ENCODE measurements around the gene TMEM266. TPM values are rescaled to one million over a fixed set of nuclear protein-coding genes. Genes with fewer than 3 reads are reported as not detected.
A peak's percentile ranks its signal among the peaks of the same experiment; 100 is the strongest.

TMEM266 gene
- polyA plus RNA-seq, 3 donors = not detected

DNA sequence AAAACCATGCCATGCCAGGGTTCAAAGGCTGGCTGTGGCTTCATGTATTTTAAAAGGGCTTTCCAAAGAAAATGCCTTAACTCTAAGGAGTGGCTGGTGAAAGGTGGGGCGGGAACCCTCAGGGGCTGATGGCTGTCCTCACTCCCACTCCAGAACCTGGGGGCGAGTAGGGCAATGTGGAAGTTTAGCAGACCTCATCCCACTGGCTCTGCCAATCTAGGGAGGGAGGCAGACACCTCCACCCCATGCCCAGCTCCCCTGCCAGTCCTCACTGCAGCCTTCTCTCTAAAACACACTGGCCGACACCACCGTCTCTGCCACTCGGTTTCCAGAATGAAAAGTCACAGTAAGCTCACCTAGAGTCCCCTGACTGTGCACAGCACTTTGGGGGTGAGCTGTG, 99.5 kb downstream of the TMEM266 start:
- H3K27me3 ChIP-seq (ENCODE audit: control insufficient read depth in 2 of 2, insufficient read depth in 2 of 2, low read length in 2 of 2) = no peaks in the 10 kb centered on the region
- 100% methylated on average over 2 of the region's 5 CpGs for WGBS (ENCODE audit: insufficient coverage)
- H3K36me3 Mint-ChIP-seq = no peaks in the 10 kb centered on the region

DNA sequence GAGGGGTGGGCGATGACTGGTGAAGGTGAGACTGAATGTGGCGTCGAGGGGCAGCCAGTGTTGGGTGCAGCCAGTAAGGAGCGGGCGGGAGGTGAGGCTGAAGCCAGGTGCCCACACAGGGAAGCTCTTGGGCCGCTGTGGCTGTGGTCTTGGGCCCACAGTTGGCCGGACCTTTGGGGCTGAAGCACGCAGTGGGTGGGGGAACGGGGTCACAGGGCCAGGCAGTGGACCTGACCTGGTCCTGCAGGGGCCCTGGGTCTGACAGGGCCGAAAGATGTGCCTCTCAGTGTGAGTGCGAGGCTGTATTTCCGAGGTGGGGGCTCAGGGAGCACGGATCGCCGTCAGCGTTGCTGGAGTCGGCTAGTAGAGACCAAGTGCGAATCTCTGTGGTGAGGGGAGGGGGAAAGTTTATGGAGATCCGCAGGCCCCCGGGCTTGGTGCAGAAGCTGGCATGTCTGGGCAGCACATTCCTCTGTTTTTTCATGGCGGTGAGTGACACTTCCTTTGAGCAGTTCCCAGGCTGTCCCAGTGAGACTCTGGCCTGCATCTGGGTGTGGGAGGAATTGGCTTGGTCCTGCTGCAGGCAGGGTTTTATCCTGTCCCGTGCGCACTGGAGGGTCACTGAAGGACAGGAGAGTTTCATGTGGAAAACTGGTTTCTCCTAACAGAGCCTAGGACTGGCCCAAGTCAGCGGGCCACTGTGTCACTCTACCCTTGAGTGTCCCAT, 100.8 kb downstream of the TMEM266 start:
- Histone ChIP-seq H3K79me2 (ENCODE audit: insufficient read depth, low read length) (no peaks in the 10 kb centered on the region), H2AFZ (ENCODE audit: insufficient read depth, low read depth, low read length, poor library complexity, severe bottlenecking) (no peak overlapping the region), H3K36me3 (replicated peaks in 1 of 2; ENCODE audit: control insufficient read depth in 1 of 2, insufficient read depth in 2 of 2, low read length in 2 of 2) (no peaks in the 10 kb centered on the region), H3K27ac (ENCODE audit: low read depth in 1 of 2, low read length in 2 of 2) (no peak overlapping the region), H3K4me3 (replicated peaks in 1 of 3; ENCODE audit: low read depth in 2 of 3, low read length in 3 of 3) (no peak overlapping the region), H3K27me3 (ENCODE audit: control insufficient read depth in 2 of 2, insufficient read depth in 2 of 2, low read length in 2 of 2) (no peaks in the 10 kb centered on the region), H3K4me1 (ENCODE audit: control insufficient read depth in 1 of 2, insufficient read depth in 2 of 2, low read length in 2 of 2) (peaks cover 15 to 18% of the 10 kb centered on the region in 2 donors), H3K4me2 (replicated peaks; ENCODE audit: extremely low read depth, low read length, poor library complexity, severe bottlenecking) (no peak overlapping the region), H3K9me3 (replicated peaks in 1 of 2; ENCODE audit: control insufficient read depth in 1 of 2, insufficient read depth in 1 of 2, low read length in 2 of 2) (no peaks in the 10 kb centered on the region), H3K9ac (ENCODE audit: insufficient read depth, low read length, poor library complexity, severe bottlenecking) (no peak overlapping the region), H4K20me1 (ENCODE audit: insufficient read depth, low read length) (no peaks in the 10 kb centered on the region)
- DNase-seq = no peak
- 89% methylated on average over 17 of the region's 24 CpGs for WGBS (ENCODE audit: insufficient coverage)
- Mint-ChIP-seq H3K4me3 (no peak overlapping the region), H3K36me3 (no peaks in the 10 kb centered on the region), H3K9me3 (no peaks in the 10 kb centered on the region), H3K27ac (peak overlapping the region in 2 of 7 donors; percentile 16 to 71), H3K4me1 (peaks cover 16% of the 10 kb centered on the region), H3K27me3 (ENCODE audit: low read depth in 3 of 3) (peaks cover 0 to 5% (median 4%) of the 10 kb centered on the region in 3 donors)
- intact Hi-C loops (cut with micrococcal nuclease) = no loop called here
- TF ChIP-seq, protein P1, sequence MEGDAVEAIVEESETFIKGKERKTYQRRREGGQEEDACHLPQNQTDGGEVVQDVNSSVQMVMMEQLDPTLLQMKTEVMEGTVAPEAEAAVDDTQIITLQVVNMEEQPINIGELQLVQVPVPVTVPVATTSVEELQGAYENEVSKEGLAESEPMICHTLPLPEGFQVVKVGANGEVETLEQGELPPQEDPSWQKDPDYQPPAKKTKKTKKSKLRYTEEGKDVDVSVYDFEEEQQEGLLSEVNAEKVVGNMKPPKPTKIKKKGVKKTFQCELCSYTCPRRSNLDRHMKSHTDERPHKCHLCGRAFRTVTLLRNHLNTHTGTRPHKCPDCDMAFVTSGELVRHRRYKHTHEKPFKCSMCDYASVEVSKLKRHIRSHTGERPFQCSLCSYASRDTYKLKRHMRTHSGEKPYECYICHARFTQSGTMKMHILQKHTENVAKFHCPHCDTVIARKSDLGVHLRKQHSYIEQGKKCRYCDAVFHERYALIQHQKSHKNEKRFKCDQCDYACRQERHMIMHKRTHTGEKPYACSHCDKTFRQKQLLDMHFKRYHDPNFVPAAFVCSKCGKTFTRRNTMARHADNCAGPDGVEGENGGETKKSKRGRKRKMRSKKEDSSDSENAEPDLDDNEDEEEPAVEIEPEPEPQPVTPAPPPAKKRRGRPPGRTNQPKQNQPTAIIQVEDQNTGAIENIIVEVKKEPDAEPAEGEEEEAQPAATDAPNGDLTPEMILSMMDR (IDR thresholded peaks at IDR 0.05) = no peak

More for the DNA sequence above, 99.5 kb downstream of the TMEM266 start:
- Mint-ChIP-seq H3K27me3 (ENCODE audit: low read depth in 3 of 3) (peaks cover 0 to 5% (median 4%) of the 10 kb centered on the region in 3 donors), H3K4me3 (no peak overlapping the region), H3K9me3 (no peaks in the 10 kb centered on the region), H3K27ac (no peak overlapping the region), H3K4me1 (peaks cover 14% of the 10 kb centered on the region)
- Histone ChIP-seq H4K20me1 (ENCODE audit: insufficient read depth, low read length) (no peaks in the 10 kb centered on the region), H3K79me2 (ENCODE audit: insufficient read depth, low read length) (no peaks in the 10 kb centered on the region), H3K27ac (ENCODE audit: low read depth in 1 of 2, low read length in 2 of 2) (no peak overlapping the region), H3K9me3 (replicated peaks in 1 of 2; ENCODE audit: control insufficient read depth in 1 of 2, insufficient read depth in 1 of 2, low read length in 2 of 2) (no peaks in the 10 kb centered on the region), H3K4me1 (ENCODE audit: control insufficient read depth in 1 of 2, insufficient read depth in 2 of 2, low read length in 2 of 2) (peaks cover 15 to 18% of the 10 kb centered on the region in 2 donors), H3K4me3 (replicated peaks in 1 of 3; ENCODE audit: low read depth in 2 of 3, low read length in 3 of 3) (no peak overlapping the region), H2AFZ (ENCODE audit: insufficient read depth, low read depth, low read length, poor library complexity, severe bottlenecking) (no peak overlapping the region), H3K9ac (ENCODE audit: insufficient read depth, low read length, poor library complexity, severe bottlenecking) (no peak overlapping the region), H3K36me3 (replicated peaks in 1 of 2; ENCODE audit: control insufficient read depth in 1 of 2, insufficient read depth in 2 of 2, low read length in 2 of 2) (no peaks in the 10 kb centered on the region), H3K4me2 (replicated peaks; ENCODE audit: extremely low read depth, low read length, poor library complexity, severe bottlenecking) (no peak overlapping the region)
- no peak for DNase-seq
- intact Hi-C loops (cut with micrococcal nuclease) = no loop called here
- TF ChIP-seq, protein P1 (IDR thresholded peaks at IDR 0.05) = no peak

Data from CD14-positive monocyte (primary cell).